ENCODE data around the gene EPAS1. TPM values are rescaled to one million over a fixed set of nuclear protein-coding genes. Genes with fewer than 3 reads are reported as not detected.
A peak's percentile ranks its signal among the peaks of the same experiment; 100 is the strongest.

EPAS1 gene
- polyA plus RNA-seq, 1 of the 3 experiments (the other 2 are of a cell fraction), result 69.2 TPM

DNA sequence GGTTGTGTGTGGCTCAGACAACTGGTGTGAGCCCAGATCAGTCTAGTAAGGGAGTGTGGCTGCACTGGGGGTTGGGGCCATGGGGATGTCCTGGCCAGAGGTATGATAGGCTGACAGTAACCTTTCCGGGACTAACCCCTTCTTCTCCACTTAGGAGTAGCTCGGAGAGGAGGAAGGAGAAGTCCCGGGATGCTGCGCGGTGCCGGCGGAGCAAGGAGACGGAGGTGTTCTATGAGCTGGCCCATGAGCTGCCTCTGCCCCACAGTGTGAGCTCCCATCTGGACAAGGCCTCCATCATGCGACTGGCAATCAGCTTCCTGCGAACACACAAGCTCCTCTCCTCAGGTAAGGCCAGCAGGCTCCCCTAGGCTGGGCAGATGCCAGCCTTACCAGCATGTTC is 49.5 kb downstream of the EPAS1 start:
- H3K9ac ChIP-seq, result no peak overlapping the region
- peaks cover 14 to 43% of the 10 kb centered on the region in 2 experiments for H3K36me3 ChIP-seq (replicated peaks in 1 of 2; ENCODE audit: control insufficient read depth in 1 of 2, insufficient read depth in 2 of 2, low read length in 1 of 2)
- H2AFZ ChIP-seq (ENCODE audit: low read depth), result no peak overlapping the region
- peaks cover 18% of the 10 kb centered on the region for H4K20me1 ChIP-seq (ENCODE audit: insufficient read depth)
- H3K4me3 ChIP-seq (ENCODE audit: low read depth in 2 of 2, low read length in 1 of 2), result no peak overlapping the region
- DNase-seq, result no peak
- no peak for TF ChIP-seq TCF12 (IDR thresholded peaks at IDR 0.05)
- TF ChIP-seq, protein P1, sequence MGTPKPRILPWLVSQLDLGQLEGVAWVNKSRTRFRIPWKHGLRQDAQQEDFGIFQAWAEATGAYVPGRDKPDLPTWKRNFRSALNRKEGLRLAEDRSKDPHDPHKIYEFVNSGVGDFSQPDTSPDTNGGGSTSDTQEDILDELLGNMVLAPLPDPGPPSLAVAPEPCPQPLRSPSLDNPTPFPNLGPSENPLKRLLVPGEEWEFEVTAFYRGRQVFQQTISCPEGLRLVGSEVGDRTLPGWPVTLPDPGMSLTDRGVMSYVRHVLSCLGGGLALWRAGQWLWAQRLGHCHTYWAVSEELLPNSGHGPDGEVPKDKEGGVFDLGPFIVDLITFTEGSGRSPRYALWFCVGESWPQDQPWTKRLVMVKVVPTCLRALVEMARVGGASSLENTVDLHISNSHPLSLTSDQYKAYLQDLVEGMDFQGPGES (IDR thresholded peaks at IDR 0.05; ENCODE audit: low read depth, low read length), result no peak
- TF ChIP-seq MXI1 (IDR thresholded peaks at IDR 0.05; ENCODE audit: low read depth, low read length), result no peak
- TF ChIP-seq RAD21 (IDR thresholded peaks at IDR 0.05; ENCODE audit: low read length), result no peak
- no peak for TF ChIP-seq TAF1 (IDR thresholded peaks at IDR 0.05; ENCODE audit: borderline replicate concordance, low read depth, low read length)
- TF ChIP-seq, protein P2, sequence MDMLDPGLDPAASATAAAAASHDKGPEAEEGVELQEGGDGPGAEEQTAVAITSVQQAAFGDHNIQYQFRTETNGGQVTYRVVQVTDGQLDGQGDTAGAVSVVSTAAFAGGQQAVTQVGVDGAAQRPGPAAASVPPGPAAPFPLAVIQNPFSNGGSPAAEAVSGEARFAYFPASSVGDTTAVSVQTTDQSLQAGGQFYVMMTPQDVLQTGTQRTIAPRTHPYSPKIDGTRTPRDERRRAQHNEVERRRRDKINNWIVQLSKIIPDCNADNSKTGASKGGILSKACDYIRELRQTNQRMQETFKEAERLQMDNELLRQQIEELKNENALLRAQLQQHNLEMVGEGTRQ (IDR thresholded peaks at IDR 0.05; ENCODE audit: borderline replicate concordance, low read depth, low read length), result no peak
- TF ChIP-seq SMC3 (IDR thresholded peaks at IDR 0.05; ENCODE audit: low read depth, low read length), result no peak
- no peak for TF ChIP-seq ELF1 (IDR thresholded peaks at IDR 0.05)
- TF ChIP-seq, protein P3, sequence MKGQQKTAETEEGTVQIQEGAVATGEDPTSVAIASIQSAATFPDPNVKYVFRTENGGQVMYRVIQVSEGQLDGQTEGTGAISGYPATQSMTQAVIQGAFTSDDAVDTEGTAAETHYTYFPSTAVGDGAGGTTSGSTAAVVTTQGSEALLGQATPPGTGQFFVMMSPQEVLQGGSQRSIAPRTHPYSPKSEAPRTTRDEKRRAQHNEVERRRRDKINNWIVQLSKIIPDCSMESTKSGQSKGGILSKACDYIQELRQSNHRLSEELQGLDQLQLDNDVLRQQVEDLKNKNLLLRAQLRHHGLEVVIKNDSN (IDR thresholded peaks at IDR 0.05; ENCODE audit: borderline replicate concordance, low read depth), result no peak
- no peak for TF ChIP-seq JUND (IDR thresholded peaks at IDR 0.05)
- TF ChIP-seq GATA2 (CRISPR knock-in tag; IDR thresholded peaks at IDR 0.05), result no peak
- TF ChIP-seq TEAD4 (IDR thresholded peaks at IDR 0.05; ENCODE audit: borderline replicate concordance, insufficient read depth), result no peak
- TF ChIP-seq EP300 (IDR thresholded peaks at IDR 0.05; ENCODE audit: borderline replicate concordance in 1 of 2, low read depth in 1 of 2, low read length in 1 of 2), result no peak
- TF ChIP-seq FOXJ3 (CRISPR knock-in tag; IDR thresholded peaks at IDR 0.05), result no peak
- no peak for TF ChIP-seq YY1 (IDR thresholded peaks at IDR 0.05; ENCODE audit: low read depth)
- H3K27me3 ChIP-seq (ENCODE audit: insufficient read depth), result no peaks in the 10 kb centered on the region
- WGBS (ENCODE audit: low lambda C conversion rate), result 96% methylated on average over 8 of the region's 10 CpGs
- no peaks in the 10 kb centered on the region for H3K9me2 ChIP-seq
- no peaks in the 10 kb centered on the region for H3F3A ChIP-seq (replicated peaks; ENCODE audit: insufficient read depth)
- peaks cover 0 to 87% of the 10 kb centered on the region in 2 experiments; a peak in 2 of 4 replicates for H3K4me1 ChIP-seq (ENCODE audit: control insufficient read depth in 1 of 2, insufficient read depth in 2 of 2, low read depth in 1 of 2, low read length in 1 of 2)
- H3K27ac ChIP-seq (ENCODE audit: low read depth in 2 of 2, low read length in 1 of 2), result peak overlapping the region in 1 of 2 experiments; percentile 81; a peak in 2 of 4 replicates
- H3K4me2 ChIP-seq, result no peak overlapping the region
- no peaks in the 10 kb centered on the region for H3K9me3 ChIP-seq
- H3K79me2 ChIP-seq (ENCODE audit: insufficient read depth), result peaks cover 52% of the 10 kb centered on the region
- ChIA-PET POLR2A (interaction anchor here (0.6 to 0.9 kb wide), 3 partner anchors 15 to 49 kb away, joined by 3 read pairs; partner anchors contain the start of gene EPAS1), CTCF (interaction anchor here (0.8 to 17.7 kb wide), 11 partner anchors 11 to 353 kb away, joined by 3 to 194 read pairs (median 3); no protein-coding TSS in a partner anchor)
